Endodermal cell (in vitro differentiated cells): ENCODE data around the gene RIMBP2. TPM values are rescaled to one million over a fixed set of nuclear protein-coding genes. Genes with fewer than 3 reads are reported as not detected.
A peak's percentile ranks its signal among the peaks of the same experiment; 100 is the strongest.

Experiments
- DNase-seq: peaks from one replicate; pipeline ENCODE4 v3.0.0-alpha.2; 2017
- H3K27ac ChIP-seq: 2 replicates; pipeline ENCODE4 v1.5.1; 2013; ENCODE audit warnings: mild to moderate bottlenecking, low read depth, low read length, moderate library complexity
- H3K27me3 ChIP-seq: 2 replicates; pipeline ENCODE4 v1.6.1; 2013; ENCODE audit warnings: mild to moderate bottlenecking, low read length, moderate library complexity; ENCODE audit not compliant: insufficient read depth, control insufficient read depth, poor library complexity, severe bottlenecking
- H3K36me3 ChIP-seq: 2 replicates; pipeline ENCODE4 v1.7.0; 2013; ENCODE audit warnings: mild to moderate bottlenecking, low read length, moderate library complexity; ENCODE audit not compliant: control insufficient read depth, insufficient read depth
- H3K4me1 ChIP-seq: one replicate; pipeline ENCODE4 v1.7.0; 2013; ENCODE audit warnings: low read length; ENCODE audit not compliant: control insufficient read depth, insufficient read depth
- H3K4me3 ChIP-seq: 2 replicates; pipeline ENCODE4 v1.5.1; 2013; ENCODE audit warnings: mild to moderate bottlenecking, low read length, moderate library complexity
- H3K9ac ChIP-seq: 2 replicates; pipeline ENCODE4 v1.6.1; 2013; ENCODE audit warnings: mild to moderate bottlenecking, low read length, moderate library complexity; ENCODE audit not compliant: poor library complexity, severe bottlenecking; ENCODE audit errors: extremely low read depth
- H3K9me3 ChIP-seq: 2 replicates; pipeline ENCODE4 v1.6.1; 2013; ENCODE audit warnings: mild to moderate bottlenecking, low read length, moderate library complexity; ENCODE audit not compliant: control insufficient read depth
- H3K27ac Mint-ChIP-seq: 2 replicates; pipeline ENCODE4 v1.8.0; 2020; ENCODE audit warnings: mixed read lengths
- H3K27me3 Mint-ChIP-seq: 2 replicates; pipeline ENCODE4 v1.8.0; 2021; ENCODE audit warnings: mild to moderate bottlenecking, mixed read lengths; ENCODE audit not compliant: insufficient read depth
- H3K36me3 Mint-ChIP-seq: 2 replicates; pipeline ENCODE4 v1.8.0; 2020; ENCODE audit warnings: low read depth, mixed read lengths
- H3K4me1 Mint-ChIP-seq: 2 replicates; pipeline ENCODE4 v1.8.0; 2020; ENCODE audit warnings: mixed read lengths
- H3K4me3 Mint-ChIP-seq: 2 replicates; pipeline ENCODE4 v1.8.0; 2020; ENCODE audit warnings: mild to moderate bottlenecking, moderate library complexity, mixed read lengths
- H3K9me3 Mint-ChIP-seq: 2 replicates; pipeline ENCODE4 v1.8.0; 2020; ENCODE audit warnings: mild to moderate bottlenecking, mixed read lengths
- CTCF ChIP-seq: fragments of 200-600 bp; sonication (generic); conservative IDR thresholded peaks from 2 replicates; pipeline ENCODE4 v1.5.0; 2021; ENCODE audit warnings: antibody characterized with exemption, mild to moderate bottlenecking
- WGBS, 2 experiments: methylation state at CpG; one replicate each; pipeline versions ENCODE4 v1.1.5 to v1.1.7; 2013; ENCODE audit warnings: missing lambda C conversion rate in 2 of 2, mixed read lengths in 1 of 2; ENCODE audit not compliant: insufficient coverage in 1 of 2, insufficient read length in 1 of 2; 5-methylcytosine and 5-hydroxymethylcytosine counted together
- total RNA-seq, 2 donors: library from RNA; stranded (reverse); fragmentation: NEBNext Ultra II Directional in 1 of 2; extraction: Animal tissue kit (Norgen Biotek cat#: 25700) in 1 of 2; gene quantifications; 2 replicates in 1 of 2; 3 replicates in 1 of 2; pipeline ENCODE4 v1.2.1, GENCODE V29; 2021

RIMBP2 gene
- total RNA-seq, 2 donors from 2014 or later = 0.13 to 3.4 TPM

GRCh38 chr12:130716969-130717366 lies 869 bp upstream of the RIMBP2 start:
- H3K9me3 Mint-ChIP-seq = peaks cover 2% of the 10 kb centered on the region
- WGBS, 2 experiments = 42 to 53% methylated on average over 4 to 11 of the region's 11 CpGs
- Histone ChIP-seq H3K9ac (no peak overlapping the region), H3K27me3 (peaks cover 59% of the 10 kb centered on the region), H3K36me3 (no peaks in the 10 kb centered on the region), H3K9me3 (peaks cover 6% of the 10 kb centered on the region), H3K27ac (peak overlapping the region; percentile 44), H3K4me1 (peaks cover 2% of the 10 kb centered on the region), H3K4me3 (peak overlapping the region; percentile 89)
- DNase-seq = no peak
- peaks cover 63% of the 10 kb centered on the region for H3K27me3 Mint-ChIP-seq
- peak overlapping the region; percentile 73 for H3K4me3 Mint-ChIP-seq
- no peak for TF ChIP-seq CTCF
- peaks cover 2% of the 10 kb centered on the region for H3K4me1 Mint-ChIP-seq
- H3K36me3 Mint-ChIP-seq = no peaks in the 10 kb centered on the region
- H3K27ac Mint-ChIP-seq = no peak overlapping the region

GRCh38 chr12:130715150-130715997 lies 725 bp downstream of the RIMBP2 start:
- Histone ChIP-seq H3K9ac (peak overlapping the region; percentile 44), H3K9me3 (peaks cover 5% of the 10 kb centered on the region), H3K27me3 (peaks cover 59% of the 10 kb centered on the region), H3K27ac (peak overlapping the region; percentile 83), H3K4me3 (peak overlapping the region; percentile 89), H3K36me3 (no peaks in the 10 kb centered on the region), H3K4me1 (peaks cover 2% of the 10 kb centered on the region)
- H3K27me3 Mint-ChIP-seq = peaks cover 68% of the 10 kb centered on the region
- peaks cover 2% of the 10 kb centered on the region for H3K4me1 Mint-ChIP-seq
- TF ChIP-seq CTCF = no peak
- 2% methylated on average over 13 to 42 of the region's 42 CpGs for WGBS, 2 experiments
- no peaks in the 10 kb centered on the region for H3K9me3 Mint-ChIP-seq
- H3K36me3 Mint-ChIP-seq = no peaks in the 10 kb centered on the region
- DNase-seq = peak; percentile 79
- peak overlapping the region; percentile 73 for H3K4me3 Mint-ChIP-seq
- H3K27ac Mint-ChIP-seq = no peak overlapping the region

GRCh38 chr12:130714591-130715149 lies 1.4 kb downstream of the RIMBP2 start:
- peak overlapping the region; percentile 73 for H3K4me3 Mint-ChIP-seq
- Histone ChIP-seq H3K9ac (peak overlapping the region; percentile 44), H3K36me3 (no peaks in the 10 kb centered on the region), H3K4me1 (peaks cover 2% of the 10 kb centered on the region), H3K4me3 (peak overlapping the region; percentile 89), H3K9me3 (peaks cover 5% of the 10 kb centered on the region), H3K27me3 (peaks cover 59% of the 10 kb centered on the region), H3K27ac (peak overlapping the region; percentile 73)
- H3K27ac Mint-ChIP-seq = no peak overlapping the region
- H3K36me3 Mint-ChIP-seq = no peaks in the 10 kb centered on the region
- WGBS, 2 experiments = 5 to 16% methylated on average over 4 to 20 of the region's 20 CpGs
- DNase-seq = peak; percentile 71
- TF ChIP-seq CTCF = no peak
- no peaks in the 10 kb centered on the region for H3K9me3 Mint-ChIP-seq
- H3K27me3 Mint-ChIP-seq = peaks cover 68% of the 10 kb centered on the region
- peaks cover 2% of the 10 kb centered on the region for H3K4me1 Mint-ChIP-seq
